ENCODE data around the gene ADAR. TPM values are rescaled to one million over a fixed set of nuclear protein-coding genes. Genes with fewer than 3 reads are reported as not detected.
A peak's percentile ranks its signal among the peaks of the same experiment; 100 is the strongest.

ADAR gene
- total RNA-seq, 1 experiment from 2014 or later: 221 TPM

DNA sequence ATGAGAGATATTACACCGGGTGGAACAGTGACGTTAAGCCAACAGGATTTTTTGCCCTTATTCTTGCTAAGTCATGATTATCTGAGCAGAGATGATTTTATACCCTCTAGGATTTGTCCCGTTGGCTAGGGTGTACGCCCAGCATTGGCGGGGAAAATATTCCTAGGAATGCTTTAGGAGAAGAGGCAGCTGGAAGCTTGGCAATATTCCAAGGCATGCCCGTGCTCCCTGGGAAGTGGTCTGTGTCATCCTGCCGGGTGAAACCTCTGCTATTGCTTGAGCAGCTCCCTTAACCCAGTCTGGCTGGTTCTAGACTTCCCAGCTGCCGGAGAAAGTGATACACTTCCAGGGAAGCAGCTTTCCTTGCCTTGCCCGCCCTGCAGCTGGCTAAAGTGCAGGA is 24.2 kb downstream of the ADAR start (continued):
- TF ChIP-seq, protein P1, sequence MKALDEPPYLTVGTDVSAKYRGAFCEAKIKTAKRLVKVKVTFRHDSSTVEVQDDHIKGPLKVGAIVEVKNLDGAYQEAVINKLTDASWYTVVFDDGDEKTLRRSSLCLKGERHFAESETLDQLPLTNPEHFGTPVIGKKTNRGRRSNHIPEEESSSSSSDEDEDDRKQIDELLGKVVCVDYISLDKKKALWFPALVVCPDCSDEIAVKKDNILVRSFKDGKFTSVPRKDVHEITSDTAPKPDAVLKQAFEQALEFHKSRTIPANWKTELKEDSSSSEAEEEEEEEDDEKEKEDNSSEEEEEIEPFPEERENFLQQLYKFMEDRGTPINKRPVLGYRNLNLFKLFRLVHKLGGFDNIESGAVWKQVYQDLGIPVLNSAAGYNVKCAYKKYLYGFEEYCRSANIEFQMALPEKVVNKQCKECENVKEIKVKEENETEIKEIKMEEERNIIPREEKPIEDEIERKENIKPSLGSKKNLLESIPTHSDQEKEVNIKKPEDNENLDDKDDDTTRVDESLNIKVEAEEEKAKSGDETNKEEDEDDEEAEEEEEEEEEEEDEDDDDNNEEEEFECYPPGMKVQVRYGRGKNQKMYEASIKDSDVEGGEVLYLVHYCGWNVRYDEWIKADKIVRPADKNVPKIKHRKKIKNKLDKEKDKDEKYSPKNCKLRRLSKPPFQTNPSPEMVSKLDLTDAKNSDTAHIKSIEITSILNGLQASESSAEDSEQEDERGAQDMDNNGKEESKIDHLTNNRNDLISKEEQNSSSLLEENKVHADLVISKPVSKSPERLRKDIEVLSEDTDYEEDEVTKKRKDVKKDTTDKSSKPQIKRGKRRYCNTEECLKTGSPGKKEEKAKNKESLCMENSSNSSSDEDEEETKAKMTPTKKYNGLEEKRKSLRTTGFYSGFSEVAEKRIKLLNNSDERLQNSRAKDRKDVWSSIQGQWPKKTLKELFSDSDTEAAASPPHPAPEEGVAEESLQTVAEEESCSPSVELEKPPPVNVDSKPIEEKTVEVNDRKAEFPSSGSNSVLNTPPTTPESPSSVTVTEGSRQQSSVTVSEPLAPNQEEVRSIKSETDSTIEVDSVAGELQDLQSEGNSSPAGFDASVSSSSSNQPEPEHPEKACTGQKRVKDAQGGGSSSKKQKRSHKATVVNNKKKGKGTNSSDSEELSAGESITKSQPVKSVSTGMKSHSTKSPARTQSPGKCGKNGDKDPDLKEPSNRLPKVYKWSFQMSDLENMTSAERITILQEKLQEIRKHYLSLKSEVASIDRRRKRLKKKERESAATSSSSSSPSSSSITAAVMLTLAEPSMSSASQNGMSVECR (CRISPR knock-in tag; IDR thresholded peaks at IDR 0.05; ENCODE audit: borderline replicate concordance): no peak
- TF ChIP-seq, protein P2, sequence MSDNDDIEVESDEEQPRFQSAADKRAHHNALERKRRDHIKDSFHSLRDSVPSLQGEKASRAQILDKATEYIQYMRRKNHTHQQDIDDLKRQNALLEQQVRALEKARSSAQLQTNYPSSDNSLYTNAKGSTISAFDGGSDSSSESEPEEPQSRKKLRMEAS (CRISPR knock-in tag; IDR thresholded peaks at IDR 0.05): no peak
- TF ChIP-seq ZNF671 (CRISPR knock-in tag; IDR thresholded peaks at IDR 0.05) (no peak), MXD4 (CRISPR knock-in tag; IDR thresholded peaks at IDR 0.05; ENCODE audit: borderline replicate concordance) (no peak)

DNA sequence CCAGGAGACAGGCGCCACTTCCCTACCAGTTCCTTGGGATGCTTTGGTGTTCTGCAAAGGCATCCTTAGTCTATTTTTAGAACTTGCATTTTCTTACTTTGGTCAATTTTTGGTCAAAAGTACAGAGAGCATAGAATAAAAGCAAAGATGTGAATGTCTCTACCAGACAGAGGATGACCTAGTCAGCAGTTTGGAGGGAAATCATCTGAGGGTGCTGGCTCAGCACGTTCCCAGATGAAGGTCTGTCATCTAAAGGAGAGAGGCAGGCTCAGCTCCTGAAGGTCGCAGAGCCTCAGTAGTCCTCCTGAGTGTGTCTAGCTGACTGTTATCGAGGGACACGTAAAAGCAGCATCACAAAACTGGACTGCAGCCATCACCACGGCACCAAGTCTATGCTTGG is 25.1 kb downstream of the ADAR start:
- H3K9me3 Mint-ChIP-seq: no peaks in the 10 kb centered on the region
- H3K4me1 Mint-ChIP-seq: no peaks in the 10 kb centered on the region
- no peak overlapping the region for H3K27ac Mint-ChIP-seq
- ATAC-seq (no peak), DNase-seq (ENCODE audit: low spot score) (no peak)
- CTCF ChIA-PET: no interaction called here
- POLR2A ChIA-PET: no interaction called here
- no peak overlapping the region for H3K4me3 Mint-ChIP-seq
- H3K36me3 Mint-ChIP-seq: peaks cover 80% of the 10 kb centered on the region
- TF ChIP-seq, protein P3, sequence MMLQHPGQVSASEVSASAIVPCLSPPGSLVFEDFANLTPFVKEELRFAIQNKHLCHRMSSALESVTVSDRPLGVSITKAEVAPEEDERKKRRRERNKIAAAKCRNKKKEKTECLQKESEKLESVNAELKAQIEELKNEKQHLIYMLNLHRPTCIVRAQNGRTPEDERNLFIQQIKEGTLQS (CRISPR knock-in tag; conservative IDR thresholded peaks at IDR 0.05): no peak
- TF ChIP-seq, protein P4, sequence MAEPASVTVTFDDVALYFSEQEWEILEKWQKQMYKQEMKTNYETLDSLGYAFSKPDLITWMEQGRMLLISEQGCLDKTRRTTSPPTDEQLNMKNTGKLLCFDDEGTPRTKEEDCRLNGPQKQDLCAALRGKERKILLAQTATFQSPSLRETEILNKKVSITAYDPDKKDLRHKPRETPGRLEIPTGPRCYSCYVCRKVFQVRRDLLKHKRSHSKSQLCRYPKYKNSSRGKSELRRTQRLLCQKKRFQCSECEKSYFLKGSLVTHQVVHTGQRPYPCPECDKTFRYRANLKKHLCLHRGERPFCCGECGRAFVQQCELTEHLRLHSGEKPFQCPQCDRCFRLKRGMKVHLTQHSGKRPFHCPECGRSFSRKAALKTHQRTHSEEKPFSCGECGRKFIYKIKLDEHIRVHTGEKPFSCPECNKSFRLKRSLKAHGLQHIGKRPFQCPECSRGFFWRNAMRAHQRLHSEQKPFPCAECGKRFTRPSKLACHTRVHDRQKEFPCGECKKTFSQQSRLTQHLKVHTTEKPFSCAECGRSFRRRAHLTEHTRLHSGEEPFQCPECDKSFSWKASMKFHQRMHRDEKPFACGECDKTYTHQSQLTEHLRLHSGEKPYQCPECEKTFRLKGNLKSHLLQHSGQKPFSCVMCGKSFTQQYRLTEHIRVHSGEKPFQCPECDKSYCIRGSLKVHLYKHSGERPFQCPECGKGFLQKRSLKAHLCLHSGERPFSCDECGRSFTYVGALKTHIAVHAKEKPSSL (CRISPR knock-in tag; conservative IDR thresholded peaks at IDR 0.05): no peak
- TF ChIP-seq RORB (CRISPR knock-in tag; IDR thresholded peaks at IDR 0.05): no peak
- H3K27me3 Mint-ChIP-seq (ENCODE audit: low read depth): no peaks in the 10 kb centered on the region

DNA sequence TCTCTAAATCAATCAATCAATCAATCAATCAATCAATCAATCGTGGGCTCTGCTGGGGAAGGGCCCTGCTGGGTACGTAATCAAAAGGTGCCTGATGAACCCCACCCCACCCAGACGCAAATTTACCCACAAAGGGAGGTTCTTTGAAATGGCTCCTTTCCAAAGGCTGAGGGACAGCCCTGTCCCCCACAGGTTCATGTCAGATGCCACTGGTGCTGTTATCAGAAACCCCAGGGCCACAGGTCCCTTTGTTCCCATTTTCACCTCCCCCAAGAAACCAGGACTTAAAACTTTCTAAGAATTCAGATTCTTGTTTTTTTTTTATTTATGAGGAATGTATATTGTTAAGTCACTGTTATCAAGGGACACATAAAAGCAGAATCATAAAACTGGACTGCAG is 26.2 kb downstream of the ADAR start:
- Mint-ChIP-seq H3K27ac (no peak overlapping the region), H3K27me3 (ENCODE audit: low read depth) (no peaks in the 10 kb centered on the region), H3K4me1 (no peaks in the 10 kb centered on the region), H3K9me3 (no peaks in the 10 kb centered on the region), H3K36me3 (peaks cover 68% of the 10 kb centered on the region), H3K4me3 (no peak overlapping the region)
- ATAC-seq (no peak), DNase-seq (ENCODE audit: low spot score) (no peak)
- CTCF ChIA-PET: no interaction called here
- TF ChIP-seq ESRRA (CRISPR knock-in tag; IDR thresholded peaks at IDR 0.05; ENCODE audit: borderline replicate concordance): no peak
- TF ChIP-seq TEAD1 (CRISPR knock-in tag; IDR thresholded peaks at IDR 0.05): no peak
- TF ChIP-seq SP1 (CRISPR knock-in tag; conservative IDR thresholded peaks at IDR 0.05): no peak
- no peak for TF ChIP-seq JAZF1 (CRISPR knock-in tag; IDR thresholded peaks at IDR 0.05)
- TF ChIP-seq, protein P5, sequence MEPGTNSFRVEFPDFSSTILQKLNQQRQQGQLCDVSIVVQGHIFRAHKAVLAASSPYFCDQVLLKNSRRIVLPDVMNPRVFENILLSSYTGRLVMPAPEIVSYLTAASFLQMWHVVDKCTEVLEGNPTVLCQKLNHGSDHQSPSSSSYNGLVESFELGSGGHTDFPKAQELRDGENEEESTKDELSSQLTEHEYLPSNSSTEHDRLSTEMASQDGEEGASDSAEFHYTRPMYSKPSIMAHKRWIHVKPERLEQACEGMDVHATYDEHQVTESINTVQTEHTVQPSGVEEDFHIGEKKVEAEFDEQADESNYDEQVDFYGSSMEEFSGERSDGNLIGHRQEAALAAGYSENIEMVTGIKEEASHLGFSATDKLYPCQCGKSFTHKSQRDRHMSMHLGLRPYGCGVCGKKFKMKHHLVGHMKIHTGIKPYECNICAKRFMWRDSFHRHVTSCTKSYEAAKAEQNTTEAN (CRISPR knock-in tag; IDR thresholded peaks at IDR 0.05): no peak
- TF ChIP-seq CBFB (CRISPR knock-in tag; IDR thresholded peaks at IDR 0.05; ENCODE audit: low read depth): no peak
- POLR2A ChIA-PET: no interaction called here

DNA sequence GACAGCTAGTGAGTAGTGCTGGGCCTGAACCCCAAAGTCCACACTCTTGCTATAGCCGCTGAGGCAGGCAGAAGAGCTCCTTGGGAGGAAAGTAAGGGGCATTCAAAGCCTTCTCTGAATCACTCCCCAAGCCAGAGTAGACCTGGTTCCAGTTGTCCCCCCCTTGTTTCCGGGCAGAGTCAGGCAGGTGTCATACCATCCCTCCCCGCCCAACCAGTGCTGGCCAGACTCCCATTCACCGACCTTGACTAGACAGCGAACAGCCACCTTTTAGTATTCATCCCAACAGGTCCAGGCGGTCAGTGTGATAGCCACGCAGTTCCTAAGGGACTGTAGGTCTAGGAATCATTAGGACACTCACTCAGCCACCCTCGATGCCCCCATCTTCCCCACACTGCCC is 28.6 kb downstream of the ADAR start:
- peaks cover 3% of the 10 kb centered on the region for H3K4me1 Mint-ChIP-seq
- H3K27me3 Mint-ChIP-seq (ENCODE audit: low read depth): no peaks in the 10 kb centered on the region
- no peak overlapping the region for H3K4me3 Mint-ChIP-seq
- peak overlapping the region; percentile 19; the same call in 1 of the 2 replicates for H3K27ac Mint-ChIP-seq
- ATAC-seq: no peak
- ChIA-PET POLR2A (no interaction called here), CTCF (interaction anchor here (1.4 kb wide), 1 partner anchor 33 kb away, joined by 4 read pairs; no protein-coding TSS in a partner anchor)
- H3K36me3 Mint-ChIP-seq: peaks cover 44% of the 10 kb centered on the region
- H3K9me3 Mint-ChIP-seq: no peaks in the 10 kb centered on the region
- no peak for DNase-seq (ENCODE audit: low spot score)
- no peak for TF ChIP-seq ESRRA (CRISPR knock-in tag; IDR thresholded peaks at IDR 0.05; ENCODE audit: borderline replicate concordance)
- TF ChIP-seq, protein P6, sequence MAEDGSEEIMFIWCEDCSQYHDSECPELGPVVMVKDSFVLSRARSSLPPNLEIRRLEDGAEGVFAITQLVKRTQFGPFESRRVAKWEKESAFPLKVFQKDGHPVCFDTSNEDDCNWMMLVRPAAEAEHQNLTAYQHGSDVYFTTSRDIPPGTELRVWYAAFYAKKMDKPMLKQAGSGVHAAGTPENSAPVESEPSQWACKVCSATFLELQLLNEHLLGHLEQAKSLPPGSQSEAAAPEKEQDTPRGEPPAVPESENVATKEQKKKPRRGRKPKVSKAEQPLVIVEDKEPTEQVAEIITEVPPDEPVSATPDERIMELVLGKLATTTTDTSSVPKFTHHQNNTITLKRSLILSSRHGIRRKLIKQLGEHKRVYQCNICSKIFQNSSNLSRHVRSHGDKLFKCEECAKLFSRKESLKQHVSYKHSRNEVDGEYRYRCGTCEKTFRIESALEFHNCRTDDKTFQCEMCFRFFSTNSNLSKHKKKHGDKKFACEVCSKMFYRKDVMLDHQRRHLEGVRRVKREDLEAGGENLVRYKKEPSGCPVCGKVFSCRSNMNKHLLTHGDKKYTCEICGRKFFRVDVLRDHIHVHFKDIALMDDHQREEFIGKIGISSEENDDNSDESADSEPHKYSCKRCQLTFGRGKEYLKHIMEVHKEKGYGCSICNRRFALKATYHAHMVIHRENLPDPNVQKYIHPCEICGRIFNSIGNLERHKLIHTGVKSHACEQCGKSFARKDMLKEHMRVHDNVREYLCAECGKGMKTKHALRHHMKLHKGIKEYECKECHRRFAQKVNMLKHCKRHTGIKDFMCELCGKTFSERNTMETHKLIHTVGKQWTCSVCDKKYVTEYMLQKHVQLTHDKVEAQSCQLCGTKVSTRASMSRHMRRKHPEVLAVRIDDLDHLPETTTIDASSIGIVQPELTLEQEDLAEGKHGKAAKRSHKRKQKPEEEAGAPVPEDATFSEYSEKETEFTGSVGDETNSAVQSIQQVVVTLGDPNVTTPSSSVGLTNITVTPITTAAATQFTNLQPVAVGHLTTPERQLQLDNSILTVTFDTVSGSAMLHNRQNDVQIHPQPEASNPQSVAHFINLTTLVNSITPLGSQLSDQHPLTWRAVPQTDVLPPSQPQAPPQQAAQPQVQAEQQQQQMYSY (CRISPR knock-in tag; IDR thresholded peaks at IDR 0.05): no peak

All from WTC11 (cell line).